Measurements from ENCODE around the gene WDR48.

WDR48 gene

DNA sequence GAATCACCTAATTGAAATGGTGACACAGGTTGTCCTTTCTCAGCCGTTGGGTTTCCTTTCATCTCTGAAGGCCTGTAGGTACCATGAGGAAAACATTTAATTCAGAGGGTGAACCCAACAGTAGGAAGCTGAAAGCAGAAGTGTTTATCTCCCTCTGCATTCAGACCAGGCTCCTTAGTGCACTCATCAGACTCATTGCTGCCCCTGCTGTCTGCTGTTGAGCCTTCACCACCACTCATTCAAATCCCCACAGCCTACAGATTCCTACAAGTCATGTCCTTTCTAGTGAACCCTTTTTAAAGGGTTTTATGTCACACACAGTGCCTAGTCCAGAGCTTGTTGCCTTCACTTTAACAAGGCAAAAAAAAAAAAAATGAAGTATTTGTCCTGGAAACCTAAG lies 13.4 kb downstream of the WDR48 start:
- DNase-seq: peak; percentile 55

DNA sequence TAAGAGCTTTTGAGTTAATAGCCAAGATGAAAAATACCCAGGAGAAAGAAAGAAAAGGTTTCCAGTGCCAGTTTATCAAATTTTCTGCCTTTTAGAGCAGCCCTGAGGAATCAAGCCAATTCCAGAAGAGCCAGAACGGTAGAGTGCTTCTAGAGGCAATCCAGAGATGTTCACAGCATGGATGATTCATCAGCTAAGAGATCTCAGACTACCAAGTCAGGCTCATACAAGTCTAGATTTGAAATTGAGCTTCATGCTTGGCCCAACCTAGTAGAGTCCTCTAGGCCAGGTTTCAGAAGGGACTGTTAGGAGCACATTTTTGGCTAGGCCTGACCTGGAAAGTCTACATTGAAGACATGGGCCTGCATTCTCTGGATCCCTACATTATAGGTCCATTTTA lies 15.5 kb downstream of the WDR48 start:
- no peak for DNase-seq

- no peak for DNase-seq
Measured at GRCh38 chr3:39068556-39068955, 16.7 kb downstream of the WDR48 start.

DNA sequence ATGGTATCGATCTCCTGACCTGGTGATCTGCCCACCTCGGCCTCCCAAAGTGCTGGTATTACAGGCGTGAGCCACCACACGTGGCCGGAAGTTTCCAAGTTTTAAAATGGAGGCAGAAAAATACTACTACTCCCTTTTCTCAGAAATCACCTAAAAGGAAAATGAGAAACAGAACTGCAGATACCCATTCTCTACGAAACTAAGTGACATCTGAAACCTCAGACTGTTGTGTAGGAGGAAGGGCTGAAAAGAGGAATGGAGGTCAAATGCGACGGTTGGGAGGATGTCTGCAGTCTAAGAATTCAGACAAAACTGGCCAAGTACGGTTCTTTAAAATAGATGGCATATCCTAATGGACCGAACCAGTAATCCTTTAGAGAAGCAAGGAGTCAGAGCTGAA lies 24.1 kb downstream of the WDR48 start:
- DNase-seq: no peak

GRCh38 chr3:39079530-39079929 lies 27.7 kb downstream of the WDR48 start:
- DNase-seq: no peak

DNA sequence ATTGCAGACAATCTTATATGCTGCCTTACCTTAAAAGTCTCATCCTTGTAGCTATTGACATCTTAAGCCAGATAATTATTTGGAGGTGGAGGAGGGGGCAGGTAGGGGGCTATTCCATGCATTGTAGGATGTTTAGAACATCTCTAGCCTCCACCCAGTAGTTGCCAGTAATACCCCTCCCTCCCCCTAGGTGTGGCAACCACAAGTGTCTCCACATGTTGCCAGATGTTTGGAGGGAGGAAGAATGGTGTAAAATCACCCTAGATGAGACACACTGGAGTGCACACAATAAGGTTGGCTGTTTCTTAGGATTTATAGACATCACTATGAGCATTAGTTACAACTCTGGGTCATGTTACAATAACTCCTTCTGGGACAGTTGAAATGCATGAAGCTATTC lies 28.2 kb downstream of the WDR48 start:
- DNase-seq: no peak

DNA sequence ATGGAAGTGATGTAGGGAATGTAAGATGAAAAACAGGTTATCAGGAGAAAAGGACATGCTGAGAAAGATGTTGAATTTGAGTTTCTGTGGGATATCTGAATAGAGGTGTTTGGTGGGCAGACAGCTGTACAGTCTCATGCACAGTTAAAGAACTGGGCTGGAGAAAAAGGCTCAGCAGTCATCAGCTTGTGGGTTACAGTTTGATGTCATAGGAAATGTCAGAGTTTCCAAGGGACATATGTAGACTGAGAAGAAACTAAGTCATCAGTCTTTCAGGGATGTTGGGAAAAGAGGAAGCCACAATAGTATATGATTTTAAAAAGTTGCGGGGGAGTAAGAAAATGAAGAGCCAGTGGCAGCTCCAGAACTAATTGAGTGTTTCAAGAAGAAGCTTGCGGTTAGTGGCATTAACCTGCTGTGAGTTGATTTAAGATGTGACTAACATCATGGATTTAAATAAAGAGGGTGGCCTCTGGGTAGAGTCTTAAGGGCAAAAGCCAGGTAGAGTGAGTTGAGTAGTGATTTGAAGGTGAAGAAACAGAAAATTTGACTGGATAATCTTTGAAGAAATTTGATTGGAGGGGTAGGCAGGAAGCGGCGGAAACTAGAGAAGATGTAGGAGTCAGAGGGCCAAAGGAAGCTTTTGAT lies 31.0 kb downstream of the WDR48 start:
- no peak for DNase-seq

GRCh38 chr3:39086144-39086543 lies 34.3 kb downstream of the WDR48 start:
- no peak for DNase-seq

GRCh38 chr3:39088456-39088855 lies 36.6 kb downstream of the WDR48 start:
- no peak for DNase-seq

DNA sequence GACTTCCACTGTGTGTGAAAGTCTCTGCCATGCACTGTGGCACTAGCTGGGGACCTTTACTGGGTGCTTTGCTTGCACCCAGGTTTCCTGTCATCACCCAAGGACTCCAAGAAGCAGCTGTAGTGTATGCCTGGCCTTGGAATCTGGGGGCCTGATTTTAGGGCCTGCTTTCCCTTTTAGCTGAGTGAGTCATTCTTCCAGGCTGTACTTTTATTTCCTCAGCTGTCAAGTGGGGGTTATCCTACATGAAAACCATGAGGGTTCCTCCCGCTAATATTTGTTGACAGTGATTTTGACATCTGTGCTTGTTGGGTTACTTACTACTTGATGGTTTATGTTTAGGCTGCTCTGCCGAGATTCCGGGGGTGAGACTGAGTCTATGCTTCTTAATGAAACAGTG lies 37.1 kb downstream of the WDR48 start:
- no peak for DNase-seq

GRCh38 chr3:39090922-39091321 lies 39.1 kb downstream of the WDR48 start:
- no peak for DNase-seq

DNA sequence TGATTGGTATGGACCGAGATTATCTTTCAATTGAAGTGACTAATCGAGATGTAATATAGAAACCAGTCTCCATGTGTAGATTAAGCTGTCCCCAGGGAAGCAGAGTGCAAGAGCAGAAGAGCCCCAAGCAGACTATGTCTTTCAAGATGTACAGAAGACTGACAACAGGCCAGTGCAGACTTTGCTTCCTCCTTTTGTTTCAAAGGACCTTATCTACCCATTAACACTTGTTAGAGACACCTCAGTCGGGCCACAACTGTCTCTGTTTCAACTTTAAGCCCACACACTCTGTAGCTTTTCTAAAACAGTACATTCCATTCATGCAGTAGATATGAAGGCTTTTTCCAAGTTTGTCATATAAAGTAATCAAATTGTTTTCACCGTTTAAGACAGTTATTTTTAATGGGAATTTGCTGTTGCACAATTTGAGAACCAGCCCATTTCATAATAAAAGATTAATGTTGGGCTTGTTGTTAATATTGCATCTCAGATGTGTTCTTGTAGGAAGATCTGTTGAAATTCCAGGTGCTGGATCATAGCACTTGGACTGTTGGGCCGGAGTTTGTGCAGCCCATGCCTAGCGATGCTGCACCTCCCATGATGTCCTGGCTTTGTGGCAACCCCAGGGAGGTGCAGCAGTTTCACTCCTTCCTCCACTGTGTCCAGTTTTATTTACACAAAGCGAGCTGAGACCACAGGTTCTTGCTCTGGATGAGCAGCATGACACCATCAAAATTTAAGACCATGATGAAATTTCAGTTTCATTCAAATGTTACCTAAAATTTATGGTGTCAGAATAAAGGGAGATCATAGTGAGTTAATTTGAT lies 43.2 kb downstream of the WDR48 start:
- no peak for DNase-seq

DNA sequence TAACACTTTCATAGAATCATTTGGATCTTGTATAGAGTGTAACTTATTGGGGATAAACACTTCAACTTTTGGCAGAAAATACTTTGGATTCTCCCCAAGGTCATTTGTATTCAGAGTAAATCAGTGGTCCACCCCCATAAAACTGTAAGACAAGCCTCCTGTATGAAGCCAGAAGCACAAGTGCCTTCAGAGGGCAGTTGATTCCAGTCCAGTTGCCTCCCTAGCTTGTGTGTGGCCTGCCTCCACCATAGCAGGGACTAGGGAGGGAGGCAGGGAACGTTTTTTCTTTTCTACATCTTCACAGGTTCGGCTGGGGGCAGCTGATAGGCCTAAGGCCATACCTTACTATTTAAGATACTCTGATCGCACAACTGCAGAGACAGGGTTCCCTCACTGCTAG lies 44.0 kb downstream of the WDR48 start:
- DNase-seq: no peak

- DNase-seq: no peak
Measured at GRCh38 chr3:39096775-39097174, 45.0 kb downstream of the WDR48 start.

DNA sequence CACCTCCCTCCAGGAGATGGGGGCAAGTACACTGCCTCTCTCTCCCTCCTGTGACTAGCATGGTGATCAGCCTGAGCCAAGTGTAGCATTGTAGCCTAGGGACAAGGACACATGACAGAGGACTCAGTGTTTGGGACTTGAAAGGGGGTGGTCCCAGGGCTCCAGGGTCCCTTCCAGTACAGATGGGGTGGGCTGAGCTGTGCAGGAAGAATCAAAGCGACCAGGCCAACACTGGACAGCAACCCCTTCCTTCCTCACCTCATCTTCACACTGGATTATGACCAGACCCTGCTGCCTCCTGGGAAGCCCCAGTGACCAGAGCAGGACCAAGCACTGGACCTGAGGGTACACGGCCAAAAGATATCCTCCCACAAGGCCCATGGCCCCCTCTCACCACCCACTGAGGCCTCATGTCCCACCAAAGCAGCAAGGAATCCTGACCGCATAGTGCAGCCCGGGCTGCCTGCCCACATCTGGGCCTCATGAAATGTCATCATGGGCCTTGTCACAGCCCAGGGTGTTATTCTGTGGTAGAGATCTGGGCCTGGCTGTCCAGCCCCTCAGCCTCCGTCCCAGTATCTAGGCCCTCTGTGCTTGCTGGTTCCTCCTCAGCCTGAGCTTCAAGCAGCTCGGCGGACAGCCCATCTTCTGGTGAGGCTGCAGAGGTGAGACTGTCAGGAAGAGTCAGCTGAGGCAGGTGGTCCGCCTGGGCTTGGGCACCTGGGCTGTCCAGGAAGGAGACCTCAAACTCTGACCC lies 46.1 kb downstream of the WDR48 start:
- no peak for DNase-seq

DNA sequence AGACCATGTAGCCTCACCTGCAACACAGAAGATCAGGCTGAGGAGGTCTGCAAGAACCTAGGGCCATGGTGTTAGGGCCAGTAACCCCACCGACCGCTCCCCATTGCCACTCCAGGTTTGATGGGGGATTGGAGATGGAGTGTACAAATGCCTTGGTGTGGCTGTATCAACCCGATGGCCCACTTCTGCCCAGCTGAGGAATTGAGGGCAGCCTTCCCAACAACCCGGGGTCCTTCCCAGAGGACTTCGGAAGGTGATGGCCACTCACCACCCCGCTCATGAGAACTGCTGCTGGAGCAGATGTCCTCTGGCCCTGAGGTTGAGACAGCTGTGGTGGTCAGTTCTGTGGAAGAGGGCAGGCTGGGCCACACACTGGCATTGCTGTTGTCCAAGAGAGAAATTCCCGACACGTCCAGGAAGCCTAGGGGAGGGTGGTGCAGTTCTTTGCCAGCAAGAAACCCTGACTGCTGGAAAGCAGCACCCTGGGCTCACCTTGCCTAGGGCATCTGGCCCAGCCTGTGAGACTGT lies 46.7 kb downstream of the WDR48 start:
- no peak for DNase-seq

DNA sequence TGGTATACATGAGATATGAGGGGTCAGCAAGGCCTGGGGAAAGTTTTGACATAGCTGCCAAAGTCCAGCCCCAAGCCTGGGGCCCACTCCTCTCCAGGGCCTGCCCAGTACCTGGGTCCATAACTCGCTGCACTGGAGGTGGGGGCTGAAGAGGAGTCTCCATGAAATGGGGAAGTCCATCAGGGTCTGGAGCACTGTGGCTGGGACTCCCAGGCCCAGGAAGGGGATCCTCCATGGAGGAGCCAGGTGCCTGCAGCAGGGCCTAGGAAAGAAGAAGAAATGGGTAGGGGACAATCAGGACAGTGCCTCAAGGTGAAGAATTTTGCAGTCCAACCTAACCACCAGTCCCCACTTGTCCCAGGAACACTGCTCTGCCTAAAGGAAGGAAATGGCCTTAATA lies 47.4 kb downstream of the WDR48 start:
- no peak for DNase-seq

DNA sequence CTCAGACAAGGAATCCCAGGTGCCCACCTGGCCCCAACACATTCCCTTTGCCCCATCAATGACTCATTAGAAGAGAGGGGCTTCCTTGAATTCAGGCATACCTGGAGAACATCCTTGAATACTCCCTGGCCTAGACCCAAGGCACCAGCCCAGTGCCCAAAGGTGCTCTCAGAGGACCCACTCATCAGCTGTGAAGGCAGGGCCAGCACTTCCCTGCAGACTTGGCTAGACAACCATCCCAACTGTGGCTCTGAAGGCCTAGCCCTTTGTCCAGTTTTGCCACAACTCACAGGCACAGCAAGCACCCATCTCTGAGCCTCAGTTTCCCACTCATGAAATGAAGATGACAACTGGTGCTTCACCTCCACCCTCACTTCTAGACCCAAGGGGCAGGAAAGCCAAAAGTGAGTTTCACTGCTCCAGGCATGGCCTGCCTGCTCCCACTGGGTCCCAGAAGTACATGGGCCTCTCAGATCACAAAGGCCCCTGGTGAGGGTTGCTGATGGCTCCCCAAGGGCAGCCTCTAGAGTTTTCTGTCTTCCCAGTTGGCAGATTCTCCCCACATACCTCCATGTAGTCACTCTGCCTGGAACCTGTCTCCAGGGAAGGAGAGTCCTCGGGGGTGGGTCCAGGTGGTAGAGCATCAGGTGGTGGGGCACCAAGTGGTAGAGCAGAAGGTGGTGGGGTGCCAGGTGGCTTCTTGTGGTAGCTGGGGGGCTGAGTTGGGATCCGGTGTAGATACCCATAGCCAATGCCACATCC lies 48.1 kb downstream of the WDR48 start:
- no peak for DNase-seq

DNA sequence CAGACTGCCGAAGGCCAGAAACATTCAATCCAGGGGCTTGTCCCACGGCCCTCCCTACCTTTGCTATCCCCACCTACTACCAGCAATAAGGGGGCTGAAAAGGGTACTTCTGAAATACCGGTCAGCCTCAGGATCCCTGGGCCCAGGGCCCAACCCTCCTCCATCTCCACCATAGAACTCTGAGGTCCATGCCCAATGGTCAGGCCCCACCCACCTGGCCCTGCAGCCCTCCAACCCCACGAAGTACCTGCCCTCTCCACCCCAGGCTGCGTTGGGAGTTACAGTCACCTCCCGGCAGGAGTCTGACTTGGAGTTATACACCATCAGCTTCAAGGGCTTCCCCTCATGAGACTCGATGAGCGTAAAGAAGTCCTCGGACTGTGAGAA lies 48.7 kb downstream of the WDR48 start:
- DNase-seq: no peak

DNA sequence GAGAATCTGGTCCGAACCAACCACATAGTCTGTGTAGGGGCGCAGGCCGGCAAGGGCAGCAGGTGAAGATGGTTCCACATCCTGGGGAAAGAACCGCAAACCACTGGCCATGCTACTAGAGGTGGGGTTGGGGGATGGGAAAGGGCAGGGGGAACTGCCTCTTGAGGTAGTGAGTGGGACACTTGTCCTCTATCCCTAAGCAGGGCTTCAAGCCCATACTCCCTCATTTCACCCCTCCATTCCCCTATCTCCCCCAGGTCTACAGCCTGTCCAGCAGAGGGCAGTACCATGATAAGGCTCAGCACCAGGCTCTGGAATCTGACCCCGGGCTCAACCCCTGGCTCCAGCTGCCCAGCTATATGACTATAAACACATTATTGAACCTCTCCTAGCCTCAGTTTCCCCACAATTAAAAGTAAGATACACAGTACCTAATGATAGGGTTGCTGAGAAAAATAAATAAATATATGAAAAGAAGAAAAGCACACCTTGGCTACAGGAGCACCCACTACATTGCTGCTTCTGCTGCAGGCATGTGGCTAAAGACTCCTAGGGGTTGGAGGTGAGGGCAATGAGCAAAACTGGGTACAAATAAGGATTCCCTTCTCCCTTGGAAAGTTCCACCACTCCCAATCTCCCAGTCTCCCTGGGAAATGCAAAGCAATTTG lies 49.3 kb downstream of the WDR48 start:
- DNase-seq: peak; percentile 32

- no peak for DNase-seq
Measured at GRCh38 chr3:39102504-39103323, 50.9 kb downstream of the WDR48 start.

- DNase-seq: no peak
Measured at GRCh38 chr3:39103324-39103693, 51.5 kb downstream of the WDR48 start.

All from GDM1 (cell line).